ENCODE measurements around the gene SLC30A9. TPM values are rescaled to one million over a fixed set of nuclear protein-coding genes. Genes with fewer than 3 reads are reported as not detected.

SLC30A9 gene
- total RNA-seq, 2 donors from 2014 or later = 23.5 to 59.4 TPM

GRCh38 chr4:41991916-41992767 lies 1.8 kb downstream of the SLC30A9 start:
- no peak for DNase-seq (ENCODE audit: low spot score in 2 of 2)
- ATAC-seq = no peak
- Mint-ChIP-seq H3K36me3 (peaks cover 15 to 16% of the 10 kb centered on the region in 2 donors), H3K9me3 (no peaks in the 10 kb centered on the region), H3K27ac (no peak overlapping the region)

GRCh38 chr4:41992967-41993857 lies 2.9 kb downstream of the SLC30A9 start:
- no peak for ATAC-seq
- Mint-ChIP-seq H3K27ac (peak overlapping the region in 1 of 2 donors; percentile 44), H3K9me3 (no peaks in the 10 kb centered on the region), H3K36me3 (peaks cover 15 to 16% of the 10 kb centered on the region in 2 donors)
- no peak for DNase-seq (ENCODE audit: low spot score in 2 of 2)

GRCh38 chr4:41994461-41994985 lies 4.2 kb downstream of the SLC30A9 start:
- ATAC-seq (no peak), DNase-seq (ENCODE audit: low spot score in 2 of 2) (no peak)
- Mint-ChIP-seq H3K27ac (no peak overlapping the region), H3K36me3 (peaks cover 15 to 16% of the 10 kb centered on the region in 2 donors), H3K9me3 (no peaks in the 10 kb centered on the region)

- no peaks in the 10 kb centered on the region for H3K9me3 Mint-ChIP-seq
- no peak for ATAC-seq
These were observed 7.7 kb downstream of the SLC30A9 start for GRCh38 chr4:41998019-41998418.

GRCh38 chr4:41999321-41999720 lies 9.0 kb downstream of the SLC30A9 start:
- H3K9me3 Mint-ChIP-seq = no peaks in the 10 kb centered on the region
- ATAC-seq = no peak
- H3K27ac Mint-ChIP-seq = no peak overlapping the region
- no peak for DNase-seq (ENCODE audit: low spot score in 2 of 2)
- peaks cover 15 to 18% of the 10 kb centered on the region in 2 donors for H3K36me3 Mint-ChIP-seq

More at GRCh38 chr4:41998019-41998418, 7.7 kb downstream of the SLC30A9 start:
- Mint-ChIP-seq H3K36me3 (peaks cover 6% of the 10 kb centered on the region in 2 donors), H3K27ac (no peak overlapping the region)
- no peak for DNase-seq (ENCODE audit: low spot score in 2 of 2)

- Mint-ChIP-seq H3K9me3 (no peaks in the 10 kb centered on the region), H3K36me3 (peaks cover 38 to 59% of the 10 kb centered on the region in 2 donors), H3K27ac (no peak overlapping the region)
- no peak for DNase-seq (ENCODE audit: low spot score in 2 of 2)
- ATAC-seq = no peak
These were observed 17.9 kb downstream of the SLC30A9 start for GRCh38 chr4:42008011-42008786.

GRCh38 chr4:42015438-42015837 lies 25.1 kb downstream of the SLC30A9 start:
- no peak overlapping the region for H3K27ac Mint-ChIP-seq
- H3K36me3 Mint-ChIP-seq = peaks cover 20 to 23% of the 10 kb centered on the region in 2 donors
- ATAC-seq (no peak), DNase-seq (ENCODE audit: low spot score in 2 of 2) (no peak)
- H3K9me3 Mint-ChIP-seq = no peaks in the 10 kb centered on the region

GRCh38 chr4:42018451-42018850 lies 28.1 kb downstream of the SLC30A9 start:
- no peaks in the 10 kb centered on the region for H3K9me3 Mint-ChIP-seq
- DNase-seq (ENCODE audit: low spot score in 2 of 2) (no peak), ATAC-seq (no peak)
- no peak overlapping the region for H3K27ac Mint-ChIP-seq
- peaks cover 12 to 17% of the 10 kb centered on the region in 2 donors for H3K36me3 Mint-ChIP-seq

- H3K27ac Mint-ChIP-seq = no peak overlapping the region
- ATAC-seq = no peak
- H3K36me3 Mint-ChIP-seq = peaks cover 34 to 68% of the 10 kb centered on the region in 2 donors
- H3K9me3 Mint-ChIP-seq = peaks cover 8 to 16% of the 10 kb centered on the region in 2 donors
- DNase-seq (ENCODE audit: low spot score in 2 of 2) = no peak
These were observed 58.1 kb downstream of the SLC30A9 start for GRCh38 chr4:42048394-42048793.

GRCh38 chr4:42050516-42051249 lies 60.4 kb downstream of the SLC30A9 start:
- Mint-ChIP-seq H3K9me3 (peaks cover 2 to 3% of the 10 kb centered on the region in 2 donors), H3K27ac (no peak overlapping the region), H3K36me3 (peaks cover 22 to 51% of the 10 kb centered on the region in 2 donors)
- ATAC-seq = no peak
- DNase-seq (ENCODE audit: low spot score in 2 of 2) = no peak

GRCh38 chr4:42066402-42066801 lies 76.1 kb downstream of the SLC30A9 start:
- no peak for DNase-seq (ENCODE audit: low spot score in 2 of 2)
- H3K36me3 Mint-ChIP-seq = peaks cover 6 to 8% of the 10 kb centered on the region in 2 donors
- no peak for ATAC-seq
- H3K27ac Mint-ChIP-seq = no peak overlapping the region
- no peaks in the 10 kb centered on the region for H3K9me3 Mint-ChIP-seq

- DNase-seq (ENCODE audit: low spot score in 2 of 2) = no peak
These were observed 76.9 kb downstream of the SLC30A9 start for GRCh38 chr4:42067264-42067663.

GRCh38 chr4:42070463-42070862 lies 80.1 kb downstream of the SLC30A9 start:
- no peaks in the 10 kb centered on the region for H3K9me3 Mint-ChIP-seq
- peaks cover 4 to 12% of the 10 kb centered on the region in 2 donors for H3K36me3 Mint-ChIP-seq
- ATAC-seq (no peak), DNase-seq (ENCODE audit: low spot score in 2 of 2) (no peak)
- H3K27ac Mint-ChIP-seq = no peak overlapping the region

More at GRCh38 chr4:42067264-42067663, 76.9 kb downstream of the SLC30A9 start:
- H3K27ac Mint-ChIP-seq = no peak overlapping the region
- ATAC-seq = no peak
- peaks cover 6 to 8% of the 10 kb centered on the region in 2 donors for H3K36me3 Mint-ChIP-seq
- H3K9me3 Mint-ChIP-seq = no peaks in the 10 kb centered on the region

GRCh38 chr4:42074294-42074693 lies 84.0 kb downstream of the SLC30A9 start:
- no peak for DNase-seq (ENCODE audit: low spot score in 2 of 2)
- Mint-ChIP-seq H3K9me3 (no peaks in the 10 kb centered on the region), H3K27ac (no peak overlapping the region), H3K36me3 (peaks cover 4 to 8% of the 10 kb centered on the region in 2 donors)
- no peak for ATAC-seq

- ATAC-seq = no peak
- H3K36me3 Mint-ChIP-seq = peaks cover 0 to 2% of the 10 kb centered on the region in 2 donors
- peak overlapping the region in 1 of 2 donors; percentile 22 for H3K27ac Mint-ChIP-seq
These were observed 88.0 kb downstream of the SLC30A9 start for GRCh38 chr4:42078184-42078801.

More at GRCh38 chr4:42078184-42078801, 88.0 kb downstream of the SLC30A9 start:
- DNase-seq (ENCODE audit: low spot score in 2 of 2) = no peak
- no peaks in the 10 kb centered on the region for H3K9me3 Mint-ChIP-seq
